Ishikawa (cell line): ENCODE results near the gene FAM163B.

Source experiments
- CEBPB ChIP-seq: IDR thresholded peaks from 2 replicates; pipeline ENCODE4 v1.6.1; 2012
- CREB1 ChIP-seq: IDR thresholded peaks from 2 replicates; pipeline ENCODE4 v1.6.1; 2012; ENCODE audit warnings: low read depth
- EGR1 ChIP-seq: IDR thresholded peaks from 2 replicates; pipeline ENCODE4 v1.6.1; 2012
- EP300 ChIP-seq: IDR thresholded peaks from 2 replicates; pipeline ENCODE4 v1.6.1; 2012; ENCODE audit warnings: borderline replicate concordance
- FOXM1 ChIP-seq: IDR thresholded peaks from 2 replicates; pipeline ENCODE4 v1.6.1; 2012; ENCODE audit warnings: low read depth, borderline replicate concordance
- NFIC ChIP-seq: IDR thresholded peaks from 2 replicates; pipeline ENCODE4 v1.6.1; 2012
- RAD21 ChIP-seq: IDR thresholded peaks from 2 replicates; pipeline ENCODE4 v1.6.1; 2012; ENCODE audit warnings: low read depth
- TAF1 ChIP-seq: IDR thresholded peaks from 2 replicates; pipeline ENCODE4 v1.6.1; 2012; ENCODE audit warnings: low read depth, mild to moderate bottlenecking
- TCF12 ChIP-seq: IDR thresholded peaks from 2 replicates; pipeline ENCODE4 v1.6.1; 2012; ENCODE audit warnings: low read depth
- TEAD4 ChIP-seq: IDR thresholded peaks from 2 replicates; pipeline ENCODE4 v1.6.1; 2012
- YY1 ChIP-seq: IDR thresholded peaks from 2 replicates; pipeline ENCODE4 v1.6.1; 2012; ENCODE audit warnings: low read depth
- ZBTB7A ChIP-seq: IDR thresholded peaks from 2 replicates; pipeline ENCODE4 v1.6.1; 2012; ENCODE audit warnings: low read depth
- TF ChIP-seq, protein P1 (sequence below): IDR thresholded peaks from 2 replicates; pipeline ENCODE4 v1.6.1; 2012; ENCODE audit warnings: low read depth, mild to moderate bottlenecking
- TF ChIP-seq, protein P2 (sequence below): IDR thresholded peaks from 2 replicates; pipeline ENCODE4 v1.6.1; 2012
- TF ChIP-seq, protein P3 (sequence below): IDR thresholded peaks from 2 replicates; pipeline ENCODE4 v1.6.1; 2012

The FAM163B gene

DNA sequence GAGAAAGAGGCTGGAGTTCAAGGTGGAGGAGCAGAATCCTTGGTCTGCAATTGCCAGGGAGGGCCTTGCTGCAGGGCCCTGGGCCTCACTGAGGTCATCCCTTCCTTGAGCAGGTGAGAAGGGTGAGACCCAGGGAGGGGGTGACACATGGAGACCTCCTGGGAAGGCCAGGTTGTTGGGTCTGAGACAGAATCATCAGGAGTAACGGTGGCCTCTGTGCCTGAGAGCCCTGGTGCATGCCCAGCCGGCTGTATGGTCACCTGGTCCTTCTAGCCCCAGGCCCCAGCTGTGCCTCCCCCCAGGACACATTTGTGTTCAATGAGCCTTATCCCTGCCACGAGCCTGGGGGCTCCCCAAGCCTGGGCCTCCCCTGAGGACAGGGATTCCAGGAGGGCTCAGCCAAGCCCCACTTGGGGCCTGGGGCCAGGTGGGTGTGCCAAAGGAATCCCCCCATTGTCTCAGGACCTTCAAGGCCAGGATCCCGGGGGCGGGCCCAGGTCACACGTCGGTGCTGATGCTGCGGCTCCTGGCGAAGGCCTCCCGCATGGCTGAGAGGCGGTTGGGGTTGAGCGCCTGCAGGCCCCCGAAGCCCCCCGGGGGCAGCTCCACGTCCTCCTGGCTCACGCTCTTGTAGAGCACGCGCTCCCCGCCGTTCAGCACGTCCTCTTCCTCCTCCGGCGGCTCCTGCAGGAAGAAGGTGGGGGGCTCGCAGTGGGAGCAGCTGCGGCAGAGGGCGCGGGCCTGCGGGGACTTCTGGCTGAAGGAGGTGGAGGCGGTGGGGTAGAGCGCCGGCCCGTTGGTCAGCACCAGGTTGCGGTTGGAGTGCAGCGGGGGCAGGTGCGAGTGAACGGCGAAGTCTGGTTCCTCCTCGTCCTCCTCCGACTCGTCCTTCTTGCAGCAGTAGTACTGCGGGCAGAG is 30.4 kb downstream of the FAM163B start:
- no peak for TF ChIP-seq EGR1
- TF ChIP-seq NFIC, result no peak
- TF ChIP-seq ZBTB7A, result no peak
- TF ChIP-seq YY1, result no peak
- TF ChIP-seq, protein P1, sequence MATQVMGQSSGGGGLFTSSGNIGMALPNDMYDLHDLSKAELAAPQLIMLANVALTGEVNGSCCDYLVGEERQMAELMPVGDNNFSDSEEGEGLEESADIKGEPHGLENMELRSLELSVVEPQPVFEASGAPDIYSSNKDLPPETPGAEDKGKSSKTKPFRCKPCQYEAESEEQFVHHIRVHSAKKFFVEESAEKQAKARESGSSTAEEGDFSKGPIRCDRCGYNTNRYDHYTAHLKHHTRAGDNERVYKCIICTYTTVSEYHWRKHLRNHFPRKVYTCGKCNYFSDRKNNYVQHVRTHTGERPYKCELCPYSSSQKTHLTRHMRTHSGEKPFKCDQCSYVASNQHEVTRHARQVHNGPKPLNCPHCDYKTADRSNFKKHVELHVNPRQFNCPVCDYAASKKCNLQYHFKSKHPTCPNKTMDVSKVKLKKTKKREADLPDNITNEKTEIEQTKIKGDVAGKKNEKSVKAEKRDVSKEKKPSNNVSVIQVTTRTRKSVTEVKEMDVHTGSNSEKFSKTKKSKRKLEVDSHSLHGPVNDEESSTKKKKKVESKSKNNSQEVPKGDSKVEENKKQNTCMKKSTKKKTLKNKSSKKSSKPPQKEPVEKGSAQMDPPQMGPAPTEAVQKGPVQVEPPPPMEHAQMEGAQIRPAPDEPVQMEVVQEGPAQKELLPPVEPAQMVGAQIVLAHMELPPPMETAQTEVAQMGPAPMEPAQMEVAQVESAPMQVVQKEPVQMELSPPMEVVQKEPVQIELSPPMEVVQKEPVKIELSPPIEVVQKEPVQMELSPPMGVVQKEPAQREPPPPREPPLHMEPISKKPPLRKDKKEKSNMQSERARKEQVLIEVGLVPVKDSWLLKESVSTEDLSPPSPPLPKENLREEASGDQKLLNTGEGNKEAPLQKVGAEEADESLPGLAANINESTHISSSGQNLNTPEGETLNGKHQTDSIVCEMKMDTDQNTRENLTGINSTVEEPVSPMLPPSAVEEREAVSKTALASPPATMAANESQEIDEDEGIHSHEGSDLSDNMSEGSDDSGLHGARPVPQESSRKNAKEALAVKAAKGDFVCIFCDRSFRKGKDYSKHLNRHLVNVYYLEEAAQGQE, result no peak
- TF ChIP-seq, protein P2, sequence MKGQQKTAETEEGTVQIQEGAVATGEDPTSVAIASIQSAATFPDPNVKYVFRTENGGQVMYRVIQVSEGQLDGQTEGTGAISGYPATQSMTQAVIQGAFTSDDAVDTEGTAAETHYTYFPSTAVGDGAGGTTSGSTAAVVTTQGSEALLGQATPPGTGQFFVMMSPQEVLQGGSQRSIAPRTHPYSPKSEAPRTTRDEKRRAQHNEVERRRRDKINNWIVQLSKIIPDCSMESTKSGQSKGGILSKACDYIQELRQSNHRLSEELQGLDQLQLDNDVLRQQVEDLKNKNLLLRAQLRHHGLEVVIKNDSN, result no peak
- TF ChIP-seq, protein P3, sequence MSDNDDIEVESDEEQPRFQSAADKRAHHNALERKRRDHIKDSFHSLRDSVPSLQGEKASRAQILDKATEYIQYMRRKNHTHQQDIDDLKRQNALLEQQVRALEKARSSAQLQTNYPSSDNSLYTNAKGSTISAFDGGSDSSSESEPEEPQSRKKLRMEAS, result no peak
- TF ChIP-seq TAF1, result no peak
- TF ChIP-seq TCF12, result no peak

DNA sequence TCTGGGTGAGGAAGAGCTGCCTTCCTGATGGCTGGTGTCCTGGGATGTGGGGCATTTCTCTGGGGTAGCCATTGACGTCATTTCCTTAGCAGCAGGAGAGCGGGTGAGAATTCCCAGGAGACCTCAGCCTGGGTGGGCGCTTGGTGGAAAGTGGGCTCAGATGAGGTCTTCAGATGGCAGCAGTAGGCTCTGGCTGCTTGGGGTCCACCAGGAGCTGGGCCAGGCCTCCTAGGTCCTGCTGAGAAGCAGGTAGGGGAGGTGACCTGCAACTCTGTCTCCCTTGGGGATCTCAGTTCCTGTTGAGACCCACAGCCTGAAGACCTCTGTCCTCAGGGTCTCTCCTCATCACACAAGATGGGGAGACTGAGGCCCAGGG is 31.5 kb downstream of the FAM163B start:
- no peak for TF ChIP-seq CREB1
- TF ChIP-seq, protein P3, result no peak
- TF ChIP-seq, protein P1, result no peak
- TF ChIP-seq EP300, result no peak
- no peak for TF ChIP-seq ZBTB7A
- TF ChIP-seq RAD21, result no peak
- no peak for TF ChIP-seq FOXM1

DNA sequence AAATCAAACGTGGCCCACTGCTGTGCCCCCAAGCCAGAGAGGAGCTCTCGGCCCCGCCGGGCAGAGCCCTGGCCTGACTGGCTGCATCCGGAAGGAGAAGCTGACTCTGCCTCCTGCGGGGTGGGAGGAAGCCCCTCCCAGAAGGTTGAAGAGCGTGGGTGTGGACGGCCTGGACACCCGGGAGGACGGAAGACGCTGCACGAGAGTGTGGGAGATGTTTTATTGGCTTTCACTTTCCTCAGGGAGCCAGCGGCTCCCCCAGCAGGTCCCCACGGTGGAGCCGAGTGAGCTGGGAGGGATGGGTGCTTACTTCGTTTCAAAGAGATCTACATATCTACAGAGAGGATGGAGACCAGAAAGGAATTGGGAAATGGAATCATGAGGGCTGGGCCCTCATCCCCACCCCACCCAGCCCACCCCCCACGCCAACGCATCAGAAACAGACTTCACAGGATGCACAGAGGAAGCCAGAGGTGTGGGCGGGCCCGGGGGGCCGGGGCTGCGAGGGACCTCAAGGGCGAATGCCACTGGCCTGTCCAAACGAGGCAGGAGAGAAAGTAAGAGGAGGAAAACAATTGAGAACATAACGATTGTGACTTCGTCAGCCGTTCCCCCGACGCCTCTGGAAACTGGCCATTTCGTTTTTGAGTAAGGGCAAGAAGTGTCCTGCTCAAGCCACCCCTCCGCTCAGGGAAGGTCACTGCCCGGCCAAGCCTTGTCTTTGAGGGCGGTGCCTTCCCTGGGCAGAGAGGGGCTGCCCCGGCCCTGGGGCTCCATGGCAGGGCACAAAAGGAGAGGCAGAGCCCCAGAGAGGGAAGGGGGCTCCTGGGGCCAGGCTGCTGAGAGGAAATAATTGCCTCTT is 32.1 kb downstream of the FAM163B start:
- TF ChIP-seq, protein P2, result no peak
- no peak for TF ChIP-seq NFIC
- TF ChIP-seq TAF1, result no peak
- TF ChIP-seq TEAD4, result no peak
- TF ChIP-seq CEBPB, result no peak
- no peak for TF ChIP-seq FOXM1
- TF ChIP-seq EGR1, result no peak
- TF ChIP-seq CREB1, result no peak
- TF ChIP-seq TCF12, result no peak
- TF ChIP-seq, protein P1, result no peak
- no peak for TF ChIP-seq EP300
- no peak for TF ChIP-seq RAD21
- TF ChIP-seq, protein P3, result no peak
- TF ChIP-seq ZBTB7A, result no peak
